ENCODE measurements around the gene SLC12A8.

SLC12A8 gene

DNA sequence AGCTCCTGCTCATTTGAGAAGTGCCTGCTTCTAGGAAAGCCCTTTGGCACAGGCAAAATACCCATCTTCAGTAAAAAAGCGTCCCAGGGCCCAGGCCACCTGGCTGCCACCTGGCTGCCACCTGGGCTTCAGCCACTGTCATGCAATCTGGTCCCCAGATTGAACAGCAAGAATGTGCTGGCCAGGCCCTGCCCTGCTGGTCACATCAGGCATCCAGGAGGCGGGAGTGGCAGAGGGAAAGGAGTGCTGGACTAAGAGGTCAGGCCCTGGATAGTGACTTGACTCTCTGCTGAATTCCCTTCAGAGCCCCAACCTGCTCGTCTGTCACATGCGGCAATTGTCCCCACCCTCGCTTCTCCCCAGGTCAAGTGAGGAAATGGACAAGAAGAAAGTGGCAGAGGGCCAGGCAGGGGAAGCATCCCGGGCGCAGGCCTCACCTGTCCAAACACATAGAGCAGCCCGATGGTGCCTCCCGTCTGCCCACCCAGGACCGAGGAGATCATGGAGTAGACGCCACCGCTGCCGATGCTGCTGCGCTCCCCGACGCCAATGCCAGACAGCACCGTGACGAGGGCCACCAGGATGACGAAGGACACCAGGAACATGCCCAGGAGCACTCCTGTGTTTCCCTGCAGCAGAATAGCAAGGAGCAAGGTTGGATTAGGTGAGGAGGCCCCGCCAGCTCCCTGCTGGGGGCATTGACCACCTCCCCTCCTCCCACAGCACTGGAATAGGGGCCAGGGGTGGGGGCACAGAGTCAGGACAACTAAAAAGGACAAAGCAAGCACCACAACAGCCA lies 25.5 kb downstream of the SLC12A8 start:
- DNase-seq (ENCODE audit: low read depth): no peak

DNA sequence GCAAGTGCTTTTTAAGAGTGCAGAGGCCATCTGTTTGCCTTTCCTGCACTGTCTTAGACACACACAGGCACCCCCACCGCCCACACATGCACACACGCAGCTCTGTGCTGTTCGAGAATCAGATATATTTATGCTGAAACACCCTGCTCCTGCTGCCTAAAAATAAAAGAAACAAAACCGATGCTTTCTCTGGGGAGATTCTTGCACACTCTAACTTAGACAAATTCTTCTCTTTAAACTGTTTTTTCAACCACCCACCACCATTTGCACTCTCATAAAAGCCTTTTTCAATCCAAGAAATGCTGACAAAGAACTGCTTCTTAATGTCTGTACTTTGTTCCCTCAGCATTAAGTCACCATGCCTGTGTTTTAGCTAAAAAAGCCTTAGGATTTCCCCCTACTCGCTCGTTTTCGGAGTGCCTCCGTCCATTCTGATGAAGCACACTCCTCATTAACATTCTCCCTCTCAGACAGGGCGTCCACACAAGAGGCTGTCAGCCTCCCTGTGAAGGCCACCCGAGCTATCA lies 26.2 kb downstream of the SLC12A8 start:
- DNase-seq (ENCODE audit: low read depth): no peak

DNA sequence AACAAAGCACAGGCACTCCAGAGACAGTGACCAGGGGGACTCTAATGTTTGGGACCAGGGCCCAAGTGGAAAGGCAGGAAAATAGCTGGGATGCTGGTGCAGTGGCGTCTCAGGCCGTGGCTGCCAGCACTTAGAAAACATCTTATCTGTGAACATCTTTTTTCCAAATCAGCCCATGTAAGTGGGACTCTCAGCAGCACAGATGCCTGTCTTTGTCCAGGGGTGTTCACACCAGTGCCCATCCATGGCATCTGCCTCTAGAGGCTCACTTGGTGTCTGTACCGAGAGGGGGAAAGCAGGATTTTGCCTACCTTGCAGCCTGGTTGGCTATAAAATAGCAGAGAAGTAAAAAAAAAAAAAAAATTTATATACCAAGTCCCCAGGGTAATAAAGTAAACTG lies 26.7 kb downstream of the SLC12A8 start:
- no peak for DNase-seq (ENCODE audit: low read depth)

DNA sequence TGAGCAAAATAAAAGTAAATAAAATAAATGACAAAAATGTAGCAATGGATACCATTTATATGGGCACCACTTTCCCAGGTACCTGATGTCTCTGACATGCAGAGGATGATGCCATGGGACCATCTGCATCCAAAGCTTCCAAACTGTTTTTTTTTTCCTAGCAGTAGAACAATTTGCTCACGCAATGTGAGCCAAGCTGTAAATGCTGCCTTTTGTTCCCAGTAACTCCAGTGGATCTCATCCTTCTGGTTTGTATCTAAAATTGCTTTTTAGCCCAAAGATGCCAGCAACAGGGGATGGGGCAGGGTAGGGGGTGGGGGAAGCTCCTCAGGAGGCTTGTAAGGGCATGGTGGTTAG lies 32.7 kb downstream of the SLC12A8 start:
- no peak for DNase-seq (ENCODE audit: low read depth)

DNA sequence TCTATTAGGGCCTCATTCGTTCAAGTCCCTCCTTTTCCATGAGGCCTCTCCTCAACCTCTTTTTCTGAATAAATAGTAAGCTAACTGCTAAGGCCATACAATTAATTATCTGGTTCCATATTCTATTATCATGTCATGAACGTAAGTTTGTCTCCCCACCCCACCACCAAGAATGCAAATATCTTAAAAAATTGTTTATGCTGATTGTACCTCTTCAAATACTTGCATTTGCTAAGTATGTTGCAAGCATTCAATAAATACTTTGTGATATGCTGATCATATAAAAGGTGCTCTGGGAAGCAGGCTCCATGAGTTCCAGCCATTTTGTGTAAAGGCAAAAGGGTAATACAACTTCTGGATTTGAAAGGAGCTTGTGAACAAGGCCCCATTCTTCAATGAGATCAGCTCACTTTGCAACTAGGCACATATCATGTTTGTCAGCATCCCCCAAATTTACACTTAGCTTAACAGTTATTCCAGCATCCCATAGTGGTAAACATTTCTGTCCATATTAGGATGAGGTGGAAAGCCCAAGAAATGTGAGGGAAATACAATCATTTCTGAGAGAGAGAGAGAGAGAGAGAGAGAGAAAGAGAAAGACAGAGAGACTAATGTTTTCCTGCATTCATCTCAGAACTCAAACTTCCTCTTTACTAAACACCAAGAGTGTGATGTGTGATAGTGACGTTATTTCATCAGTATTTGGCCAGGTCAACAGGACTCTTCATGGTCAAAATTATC lies 33.2 kb downstream of the SLC12A8 start:
- DNase-seq (ENCODE audit: low read depth): no peak

DNA sequence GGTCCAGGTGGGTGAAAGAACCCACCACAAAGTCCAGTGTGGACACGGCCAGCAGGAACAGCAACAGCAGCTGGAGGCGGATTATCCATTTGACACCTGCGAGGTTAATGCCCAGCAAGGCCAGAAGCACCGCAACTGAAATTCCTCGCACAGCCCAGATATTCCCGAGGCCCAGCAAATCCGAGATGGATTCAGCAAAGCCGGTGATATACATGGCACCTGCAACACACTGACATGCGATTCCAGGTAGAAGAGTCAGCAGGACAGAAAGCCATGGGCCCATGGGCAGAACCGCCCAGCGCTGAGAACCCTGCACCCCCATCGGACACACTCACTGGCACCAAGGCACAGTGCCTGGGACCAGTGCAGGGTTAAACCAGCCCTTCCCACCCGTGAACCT lies 34.8 kb downstream of the SLC12A8 start:
- no peak for DNase-seq (ENCODE audit: low read depth)

DNA sequence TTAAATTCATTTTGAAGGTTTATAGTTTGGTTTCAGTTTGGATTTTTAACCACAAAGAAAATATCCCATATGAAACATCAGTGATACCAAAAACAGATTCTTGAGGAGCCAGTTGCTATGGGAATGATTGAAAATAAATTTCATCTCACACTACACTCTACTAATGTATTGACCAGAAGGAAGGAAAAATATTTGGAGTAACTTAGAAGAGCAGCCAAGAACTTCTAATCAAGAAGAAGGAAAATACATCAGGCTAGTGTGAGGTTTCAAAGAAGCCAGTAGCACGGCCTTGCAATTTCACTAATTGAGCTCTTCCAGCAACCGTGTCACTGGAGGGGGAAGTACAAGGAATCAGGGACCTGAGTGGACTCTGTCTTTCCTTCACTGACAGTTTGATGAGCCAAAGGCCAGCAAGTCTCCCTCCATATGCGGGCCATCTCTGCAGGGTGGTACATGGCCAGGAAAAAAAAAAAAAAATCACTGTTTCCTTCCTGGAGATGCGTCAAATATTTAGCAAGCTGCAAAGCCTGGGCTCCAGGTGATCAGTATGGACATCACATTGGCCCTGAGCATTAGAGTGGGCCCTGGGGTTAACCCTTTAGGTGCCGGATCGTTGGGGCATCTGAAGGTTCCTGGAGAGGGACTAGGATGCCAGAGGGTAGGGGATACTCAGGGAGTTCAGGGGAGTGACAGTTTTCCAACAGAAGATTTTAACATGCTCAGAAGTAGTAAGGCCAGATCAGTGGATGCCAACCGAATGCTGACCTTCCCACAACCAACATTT lies 37.1 kb downstream of the SLC12A8 start:
- no peak for DNase-seq (ENCODE audit: low read depth)

DNA sequence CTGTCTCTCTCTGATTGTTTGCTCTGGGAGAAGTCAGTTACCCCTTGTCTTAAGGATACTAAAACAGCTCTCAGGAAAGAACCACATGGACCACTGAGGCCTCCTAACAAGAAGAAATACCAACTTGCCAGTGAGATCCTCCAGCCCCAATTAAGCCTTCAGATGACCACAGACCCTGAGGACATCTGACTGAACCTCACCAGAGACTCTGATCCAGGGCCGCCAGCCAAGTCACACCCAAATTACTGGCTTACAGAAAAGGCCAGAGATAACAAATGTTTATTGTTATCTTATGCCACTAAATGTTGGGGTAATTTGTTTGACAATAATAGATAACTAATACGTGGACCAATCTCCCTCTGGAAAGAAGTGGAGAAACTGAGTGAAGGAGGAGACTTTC lies 40.2 kb downstream of the SLC12A8 start:
- DNase-seq (ENCODE audit: low read depth): no peak

DNA sequence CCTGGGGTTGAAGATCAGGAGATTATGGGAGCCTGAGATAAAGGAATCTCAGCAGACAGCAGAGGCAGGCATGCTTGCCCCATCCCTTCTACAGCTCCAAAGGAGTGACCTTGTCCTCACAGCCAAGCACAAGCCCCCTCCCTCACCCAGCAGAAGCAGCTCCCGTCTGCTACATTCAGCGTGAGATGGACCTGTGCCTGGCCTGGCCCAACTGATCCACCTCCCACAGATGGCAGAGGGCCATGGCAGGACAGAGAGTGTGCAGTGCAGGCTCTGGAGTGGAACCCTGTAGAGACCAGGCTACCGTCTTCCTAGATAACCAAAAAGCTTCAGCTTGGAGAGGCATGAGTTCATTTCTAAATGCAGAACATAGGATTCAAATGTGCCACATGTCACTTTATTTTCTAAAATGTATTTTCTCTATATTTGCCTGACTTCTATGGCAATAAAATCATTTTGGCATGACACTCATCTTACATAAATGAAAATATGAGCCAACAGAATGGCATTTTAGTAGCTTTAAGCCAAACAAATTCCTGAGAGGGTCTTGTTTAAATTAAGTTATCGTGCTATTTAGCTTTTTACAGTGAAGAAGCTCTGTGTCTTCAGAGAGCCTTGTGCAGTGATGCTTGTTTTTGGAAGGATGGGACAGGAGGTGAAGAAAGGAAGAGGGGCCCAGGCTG lies 43.7 kb downstream of the SLC12A8 start:
- DNase-seq (ENCODE audit: low read depth): no peak

DNA sequence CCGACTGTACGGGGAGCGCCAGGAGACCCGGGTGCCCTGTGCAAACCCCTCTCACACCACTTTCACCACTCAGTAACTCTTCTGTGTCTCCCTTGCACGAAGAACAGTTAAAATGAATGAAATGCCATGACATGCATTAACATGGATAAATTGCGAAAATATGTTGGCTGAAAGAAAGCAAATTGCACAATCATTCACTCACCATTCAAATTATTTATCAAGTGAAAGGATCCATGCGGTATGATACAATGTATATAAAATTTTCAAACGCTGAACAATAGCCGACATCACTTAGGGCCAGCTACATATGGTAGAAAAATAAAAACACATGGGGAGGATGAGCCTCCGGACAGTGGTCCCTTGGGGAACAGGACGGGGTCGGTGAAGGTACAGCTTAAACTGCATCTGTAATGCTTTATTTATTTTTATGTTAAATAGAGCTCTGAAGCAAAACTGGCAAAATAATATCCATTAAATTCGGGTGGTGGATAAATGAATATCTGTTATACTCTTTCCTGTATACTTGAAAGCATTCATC lies 45.9 kb downstream of the SLC12A8 start:
- no peak for DNase-seq (ENCODE audit: low read depth)

DNA sequence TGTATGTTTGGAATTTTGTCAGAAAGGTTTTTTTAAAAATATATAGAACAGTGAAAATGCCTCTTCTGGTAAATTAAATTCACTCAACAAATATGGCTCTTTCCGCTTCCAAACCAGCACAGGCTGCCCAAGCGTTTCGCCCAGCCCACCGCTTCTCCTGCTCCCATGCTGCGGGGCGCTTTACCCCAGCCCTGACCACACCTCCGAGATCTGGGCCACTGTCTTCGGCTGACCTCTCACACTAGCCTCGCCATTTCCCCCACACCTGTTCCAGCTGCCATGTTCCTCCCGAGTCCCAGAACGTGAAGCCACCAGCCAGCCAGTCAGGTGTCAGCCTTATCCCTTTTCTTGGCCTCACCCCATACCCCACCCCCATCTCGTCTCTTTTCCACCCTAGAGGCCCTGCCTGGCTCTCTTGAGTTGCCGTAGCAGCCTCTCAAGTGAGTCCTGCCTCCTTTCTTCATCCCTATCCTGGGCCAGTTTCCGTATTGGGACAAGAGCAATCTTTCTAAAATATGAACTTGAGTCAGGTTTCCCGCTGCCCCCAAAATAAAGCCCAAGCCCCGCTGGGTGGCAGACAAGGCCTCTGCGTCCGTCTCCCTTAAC lies 46.5 kb downstream of the SLC12A8 start:
- no peak for DNase-seq (ENCODE audit: low read depth)

DNA sequence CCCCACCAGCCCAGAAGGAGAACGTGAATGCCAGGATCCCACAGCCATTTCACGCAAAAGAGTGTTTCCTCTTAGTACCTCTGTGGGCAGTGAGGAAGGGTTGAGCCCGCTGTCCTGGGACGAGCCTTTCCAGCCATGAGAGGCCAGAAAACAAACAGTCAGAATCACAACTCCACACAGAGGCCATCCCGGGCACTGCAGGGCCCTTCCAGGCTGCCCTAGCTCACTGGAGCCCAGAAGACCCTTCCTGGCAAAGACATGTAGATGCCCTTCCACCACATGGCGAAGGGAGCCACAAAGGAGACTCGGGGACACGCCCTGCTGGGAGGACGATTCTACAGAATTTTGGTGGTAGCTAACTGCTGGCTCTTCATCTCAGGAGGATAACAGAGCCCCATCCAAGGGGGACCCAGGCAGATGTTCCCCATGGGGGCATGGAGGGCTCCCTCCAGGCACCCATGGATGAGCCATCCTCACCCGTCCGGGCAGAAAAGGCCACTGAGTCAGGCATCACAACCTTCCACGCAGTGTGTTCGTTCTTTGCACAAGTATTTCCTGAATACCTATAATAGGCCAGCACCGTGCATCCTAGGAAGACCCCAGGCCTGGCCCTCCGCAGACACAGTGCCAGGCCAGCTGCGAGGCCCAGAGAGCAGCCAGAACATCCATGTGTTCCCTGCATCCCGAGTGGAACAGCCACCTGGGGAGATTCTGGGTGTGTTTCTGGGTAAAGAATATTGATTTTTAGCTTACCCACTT lies 47.2 kb downstream of the SLC12A8 start:
- DNase-seq (ENCODE audit: low read depth): no peak

DNA sequence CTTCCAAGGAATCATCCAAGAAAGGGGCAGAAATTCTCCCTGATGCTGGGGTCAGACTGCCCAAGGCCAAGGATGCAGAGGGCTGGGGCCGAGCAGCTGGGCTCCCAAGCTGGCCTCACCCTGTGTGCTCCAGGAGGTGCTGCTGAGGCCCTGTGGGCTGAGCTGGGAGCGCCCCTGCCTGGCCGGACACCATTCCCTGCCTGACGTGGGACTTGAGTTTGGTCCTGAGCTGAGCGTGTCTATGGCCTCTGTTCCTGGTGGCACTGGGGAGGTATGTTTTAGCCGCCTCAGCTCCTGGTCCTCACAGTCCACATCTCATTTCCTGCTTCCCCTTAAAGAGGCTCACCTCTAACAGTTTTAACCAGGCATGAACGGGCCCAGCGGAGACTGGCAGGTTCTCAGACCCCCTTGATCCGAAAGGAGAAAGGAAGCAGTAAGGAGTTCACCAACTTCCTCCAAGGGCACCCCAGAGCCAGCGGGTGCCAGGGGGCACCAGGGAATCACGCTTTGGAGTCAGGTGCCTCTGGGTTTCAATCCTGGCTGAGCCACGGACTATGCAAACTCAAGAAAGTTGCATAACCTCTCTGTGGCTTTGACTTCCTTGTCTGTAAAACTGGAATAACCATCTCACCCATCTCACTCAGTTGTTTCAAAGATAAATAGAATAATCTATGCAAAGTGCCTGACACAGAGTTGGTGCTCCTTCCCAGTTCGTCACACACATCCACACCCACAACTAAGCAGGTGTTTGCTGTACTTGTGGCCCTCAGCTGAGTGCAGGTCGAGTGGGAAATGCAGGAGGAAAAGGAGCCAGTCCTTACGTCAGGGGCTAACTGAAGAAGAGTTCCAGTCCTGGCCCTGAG lies 48.6 kb downstream of the SLC12A8 start:
- no peak for DNase-seq (ENCODE audit: low read depth)

DNA sequence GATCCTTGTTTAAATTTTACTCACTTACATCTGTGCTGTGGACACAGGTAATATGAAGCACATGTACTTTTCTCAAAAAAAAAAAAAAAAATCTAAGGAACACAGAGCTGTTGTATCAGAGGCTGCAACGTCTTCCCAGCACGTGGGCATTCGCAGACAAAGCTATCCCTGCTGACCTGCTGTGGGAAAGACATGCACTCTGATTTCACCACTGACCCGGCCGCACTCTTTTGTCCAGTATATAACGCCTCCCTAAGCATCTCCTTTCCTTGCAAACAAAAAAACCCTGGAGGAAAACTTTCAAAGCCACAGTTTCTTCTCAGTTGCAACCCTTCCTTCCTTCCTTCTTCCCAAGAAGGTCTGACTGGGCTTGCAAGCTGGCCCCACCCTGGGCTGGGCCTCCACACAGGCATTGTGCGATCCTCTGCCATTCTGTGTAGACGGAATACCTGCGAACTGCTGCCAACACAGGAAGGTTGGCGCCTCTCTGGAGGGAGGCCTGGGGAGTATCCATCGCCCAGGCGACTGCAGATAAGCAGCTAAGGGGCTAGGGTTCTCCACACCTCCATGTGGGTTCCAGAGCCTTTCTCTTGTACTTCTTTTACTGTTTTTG lies 50.8 kb downstream of the SLC12A8 start:
- DNase-seq (ENCODE audit: low read depth): no peak

DNA sequence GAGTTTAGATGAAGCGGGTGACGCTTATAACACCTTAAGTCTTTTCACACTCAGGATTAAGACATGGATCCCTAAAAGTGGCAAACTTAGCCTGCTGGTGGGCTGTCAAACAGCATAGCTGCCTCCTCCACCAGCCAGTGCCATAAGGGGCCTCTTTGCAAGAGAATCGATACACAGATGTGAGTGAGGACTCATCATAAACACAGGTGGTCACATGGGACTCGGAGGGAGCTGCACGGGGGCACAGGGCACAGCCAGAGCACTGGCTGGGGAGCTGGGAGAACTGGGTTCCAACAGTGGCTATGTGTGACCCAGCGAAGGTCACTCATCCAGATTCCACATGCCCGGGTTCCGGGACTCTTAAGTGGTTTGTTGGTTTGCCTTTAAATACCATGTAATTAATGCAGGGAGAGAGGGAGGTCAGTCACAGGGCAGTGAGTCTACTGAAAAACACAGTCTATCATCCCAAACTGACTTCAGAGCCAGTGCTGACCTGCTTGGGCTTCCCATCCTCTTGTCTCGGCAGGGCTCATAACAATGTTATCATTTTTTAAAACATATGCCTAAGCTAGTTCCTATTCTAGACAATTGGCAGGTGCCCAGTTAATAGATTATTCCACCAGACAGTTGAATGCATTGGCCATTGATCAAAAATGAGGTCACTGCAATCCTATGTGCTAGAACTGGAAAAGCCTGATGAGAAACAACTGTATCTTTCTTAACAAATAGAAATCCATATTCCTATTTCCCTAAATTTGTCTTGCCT lies 51.8 kb downstream of the SLC12A8 start:
- DNase-seq (ENCODE audit: low read depth): no peak

DNA sequence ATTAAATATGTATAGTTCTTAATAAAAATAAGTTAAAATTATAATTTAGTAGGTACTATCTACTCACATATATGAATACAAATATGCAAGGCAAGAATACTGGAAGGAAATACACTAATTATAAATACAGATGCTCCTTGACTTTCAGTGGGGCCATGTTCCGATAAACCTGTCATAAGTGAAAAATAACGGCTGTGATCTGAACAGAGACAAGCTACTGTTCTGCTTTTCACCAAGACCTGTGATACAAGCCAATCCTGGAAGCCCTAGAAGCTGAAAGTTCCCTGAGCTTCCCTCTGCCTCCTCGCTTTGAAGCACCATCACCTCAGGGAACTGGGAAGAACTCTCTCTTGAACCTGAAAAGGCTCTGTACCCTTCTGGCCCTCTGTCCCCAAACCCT lies 55.4 kb downstream of the SLC12A8 start:
- no peak for DNase-seq (ENCODE audit: low read depth)

DNA sequence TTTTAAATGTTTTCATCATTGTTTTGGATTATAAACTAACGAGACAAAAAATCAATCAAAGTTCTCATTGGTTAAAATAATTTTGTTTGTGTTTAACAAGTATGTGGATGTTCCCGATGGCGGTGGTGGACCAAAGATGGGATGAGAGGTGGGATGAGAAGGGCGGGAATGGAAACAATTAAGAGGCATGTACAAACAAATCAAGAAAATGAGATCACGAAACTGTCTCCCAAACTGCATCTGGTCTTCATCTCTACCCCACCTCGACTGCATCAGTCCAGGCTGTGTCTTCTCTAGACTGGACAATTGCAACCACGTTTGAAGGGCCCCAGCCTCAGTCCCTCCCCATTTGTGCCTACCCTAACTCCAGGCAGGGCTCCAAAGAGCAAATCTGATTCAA lies 56.1 kb downstream of the SLC12A8 start:
- no peak for DNase-seq (ENCODE audit: low read depth)

DNA sequence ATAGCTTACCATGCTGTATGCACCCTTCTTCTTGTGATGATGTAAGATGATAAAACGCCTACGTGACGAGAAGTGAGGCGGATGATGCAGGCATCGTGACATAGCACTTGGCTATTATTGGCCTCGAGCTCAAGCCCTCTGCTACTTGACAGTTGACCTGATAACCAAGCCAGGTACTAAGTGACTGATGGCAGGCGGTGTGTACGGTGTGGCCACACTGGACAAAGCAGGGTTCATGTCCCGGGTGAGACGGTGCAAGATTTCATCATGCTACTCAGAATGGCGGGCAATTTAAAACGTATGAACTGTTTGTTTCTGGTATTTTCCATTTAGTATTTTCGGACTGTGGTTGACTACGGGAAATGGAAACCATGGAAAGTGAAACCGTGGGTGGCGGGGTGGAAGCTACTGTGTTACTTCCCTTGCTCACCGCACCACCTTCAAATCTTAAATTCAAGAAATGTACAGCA lies 57.7 kb downstream of the SLC12A8 start:
- no peak for DNase-seq (ENCODE audit: low read depth)
